Esophagus mucosa (tissue), 1 donor: ENCODE measurements around the gene CROCC. TPM values are rescaled to one million over a fixed set of nuclear protein-coding genes. Genes with fewer than 3 reads are reported as not detected.

Source experiments
- ATAC-seq: fragments of 200-7000 bp; cut with Tn5 transposase; one replicate; pipeline ENCODE4 v1.9.1; 2020
- total RNA-seq: library from RNA; stranded (reverse); gene quantifications from one replicate; pipeline ENCODE4 v1.2.4, GENCODE V29; 2023
- donor health status: DM: yes; HTN: yes; CAD: no.

The CROCC gene
- total RNA-seq, 1 donor from 2014 or later: 15.3 TPM

GRCh38 chr1:16969651-16970050, 47.9 kb downstream of the CROCC start:
- no peak for ATAC-seq

GRCh38 chr1:16970132-16970910, 48.6 kb downstream of the CROCC start:
- no peak for ATAC-seq

GRCh38 chr1:16971341-16972188, 49.8 kb downstream of the CROCC start:
- ATAC-seq: no peak

GRCh38 chr1:16972189-16972895, 50.6 kb downstream of the CROCC start:
- ATAC-seq: no peak

GRCh38 chr1:16973215-16973614, 51.5 kb downstream of the CROCC start:
- no peak for ATAC-seq

- no peak for ATAC-seq
These were observed 53.5 kb downstream of the CROCC start for GRCh38 chr1:16975211-16975610.

GRCh38 chr1:16975838-16976237, 54.1 kb downstream of the CROCC start:
- ATAC-seq: no peak

GRCh38 chr1:16976966-16977365, 55.2 kb downstream of the CROCC start:
- no peak for ATAC-seq

GRCh38 chr1:16977377-16977776, 55.6 kb downstream of the CROCC start:
- ATAC-seq: no peak

- peak; percentile 19 for ATAC-seq
These were observed 56.4 kb downstream of the CROCC start for GRCh38 chr1:16978139-16978538.

- ATAC-seq: peak; percentile 4
These were observed 57.1 kb downstream of the CROCC start for GRCh38 chr1:16978567-16979474.

- ATAC-seq: no peak
These were observed 58.0 kb downstream of the CROCC start for GRCh38 chr1:16979475-16980327.

- ATAC-seq: no peak
These were observed 58.9 kb downstream of the CROCC start, which contains the start of gene MFAP2 for GRCh38 chr1:16980473-16981268. TSS of gene MFAP2 (minus strand) at chr1:16980620. CDS start at chr1:16978273, 2,347 bp downstream.

GRCh38 chr1:16981269-16981849, 59.6 kb downstream of the CROCC start:
- no peak for ATAC-seq

GRCh38 chr1:16982902-16983301, 61.2 kb downstream of the CROCC start:
- ATAC-seq: no peak

GRCh38 chr1:16983649-16984048, 61.9 kb downstream of the CROCC start:
- no peak for ATAC-seq

GRCh38 chr1:16984717-16985116, 63.0 kb downstream of the CROCC start:
- peak; percentile 75 for ATAC-seq

GRCh38 chr1:16986113-16986512, 64.4 kb downstream of the CROCC start:
- no peak for ATAC-seq

- no peak for ATAC-seq
These were observed 64.8 kb downstream of the CROCC start for GRCh38 chr1:16986560-16986959.

GRCh38 chr1:16986962-16987361, 65.2 kb downstream of the CROCC start:
- ATAC-seq: no peak
